Measurements from ENCODE around the gene MRPL28.
"Not testable (repeated sequence)": the region's sequence is repeated elsewhere in the genome, so short reads cannot be mapped to it uniquely, and the experiment has no call there.

Gene MRPL28

GRCh38 chr16:373020-373598, 2.8 kb upstream of the MRPL28 start:
- DNase-seq, result no peak

DNA sequence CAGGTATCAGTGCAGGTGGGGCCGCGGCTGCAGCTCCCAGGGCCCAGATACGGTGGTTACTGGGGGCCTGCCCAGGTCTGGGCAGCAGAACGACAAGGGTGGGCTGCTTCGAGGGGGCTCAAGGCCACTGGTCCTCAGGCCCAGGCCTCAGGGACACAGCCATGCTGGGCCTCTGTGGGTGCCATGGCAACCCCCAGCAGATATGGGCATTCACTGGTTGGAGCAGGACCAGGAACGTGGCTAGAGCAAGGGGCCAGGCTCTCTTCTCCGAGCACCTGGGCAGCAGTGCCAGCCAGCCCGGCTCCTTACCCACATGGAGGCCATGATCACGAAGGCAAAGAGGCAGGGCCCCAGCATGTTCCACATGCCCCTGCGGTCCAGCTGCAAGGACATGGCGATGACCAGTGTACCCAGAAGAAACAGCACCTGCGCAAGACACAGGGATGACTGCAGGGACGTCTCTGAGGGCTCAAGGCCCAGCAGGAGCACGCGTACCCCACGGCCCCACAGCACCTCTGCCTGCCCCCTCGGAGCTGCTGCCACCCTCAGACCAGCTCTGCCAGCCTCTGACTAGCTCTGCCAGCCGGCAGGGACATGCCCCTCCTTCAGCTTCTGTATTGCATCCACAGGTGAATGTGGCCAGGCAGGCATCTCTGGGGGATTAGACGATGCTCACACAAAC, 2.1 kb upstream of the MRPL28 start:
- no peak for DNase-seq

DNA sequence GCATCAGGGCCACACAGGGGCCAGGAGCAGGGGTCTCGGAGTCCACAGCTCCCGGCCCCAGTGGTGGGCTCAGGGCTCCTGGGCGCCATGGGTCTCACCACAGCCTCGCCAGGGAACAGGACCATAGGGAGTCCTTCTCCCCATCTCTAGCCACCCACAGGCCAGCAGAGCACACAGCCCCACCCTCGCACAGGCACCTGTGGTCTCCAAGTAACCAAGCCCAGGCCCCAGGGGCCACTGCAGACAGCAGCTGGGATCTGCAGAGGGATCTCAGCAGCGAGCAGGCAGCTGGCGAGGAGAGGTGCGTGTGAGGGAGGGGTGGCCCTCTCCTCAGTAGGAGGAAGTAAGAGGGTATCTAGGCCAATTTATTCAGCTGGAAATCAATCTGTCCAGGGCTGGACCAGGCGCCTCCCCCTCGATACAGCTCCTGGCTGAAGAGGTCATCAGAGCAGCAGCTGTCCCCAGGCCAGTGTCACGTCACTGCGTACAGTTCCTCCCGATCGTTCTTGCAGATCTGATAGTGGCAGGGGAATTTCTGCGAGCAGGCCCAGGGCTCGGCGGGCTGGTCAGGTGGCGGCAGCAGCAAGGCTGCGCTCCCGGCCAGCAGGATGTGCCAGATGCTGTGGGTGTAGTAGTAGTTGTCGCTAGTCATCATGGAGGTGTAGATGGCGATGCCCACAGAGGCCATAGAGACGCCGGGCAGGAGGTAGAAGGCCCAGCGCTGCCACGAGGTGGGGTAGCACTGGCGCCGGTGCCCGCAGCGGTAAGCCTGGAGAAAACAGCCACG, 1.4 kb upstream of the MRPL28 start:
- no peak for DNase-seq

DNA sequence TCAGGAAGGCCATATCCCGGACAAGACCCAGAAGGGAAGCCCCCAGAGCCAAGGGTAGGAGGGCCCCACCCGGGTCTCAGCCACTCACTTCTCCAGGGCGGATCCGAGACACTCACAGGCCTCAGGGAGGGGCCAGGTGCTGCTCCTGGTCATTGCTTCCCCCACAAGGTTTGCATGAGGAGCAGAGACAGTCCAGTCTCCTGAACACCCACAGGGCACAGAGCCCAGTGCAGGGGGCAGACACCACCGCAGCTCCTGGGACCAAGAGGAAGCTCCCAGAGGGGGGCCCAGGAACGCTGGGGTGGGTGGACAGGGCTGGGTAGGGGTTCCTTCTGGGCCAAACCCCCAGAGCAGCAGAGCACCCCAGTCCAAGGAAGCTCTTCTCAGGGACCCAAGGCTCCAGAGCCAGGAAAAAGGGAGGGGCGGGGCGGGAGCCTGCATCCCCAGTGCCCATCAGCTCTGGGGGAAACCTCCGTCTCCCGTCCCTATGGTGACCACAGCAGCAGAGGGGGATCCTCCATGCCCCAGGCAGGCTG, 709 bp upstream of the MRPL28 start:
- DNase-seq, result no peak

DNA sequence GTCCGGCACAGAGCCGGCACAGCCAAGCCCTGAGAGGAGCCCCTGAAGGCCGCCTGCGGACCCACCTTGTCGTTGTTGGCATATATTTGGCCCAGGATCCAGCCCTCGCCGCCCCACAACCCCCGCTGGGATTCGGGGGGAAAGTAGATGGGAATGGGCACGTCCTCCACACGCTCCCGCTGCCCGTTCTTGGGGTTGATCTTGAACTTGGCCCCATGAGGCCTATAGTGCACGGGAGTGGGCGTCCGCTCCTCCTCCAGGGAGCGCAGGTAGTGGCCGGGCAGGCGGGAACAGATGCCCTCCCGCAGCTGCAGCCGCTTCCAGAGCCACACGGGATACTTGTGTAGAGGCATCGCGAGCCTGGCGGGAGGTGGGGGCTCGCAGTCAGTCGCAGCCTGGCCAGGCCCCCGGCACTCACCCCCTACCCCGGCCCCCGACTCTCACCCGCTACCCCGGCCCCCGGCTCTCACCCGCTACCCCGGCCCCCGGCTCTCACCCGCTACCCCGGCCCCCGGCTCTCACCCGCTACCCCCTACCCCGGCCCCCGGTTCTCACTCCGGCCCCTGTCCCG, 387 bp downstream of the MRPL28 start:
- DNase-seq, result no peak

- no peak for DNase-seq
Observed at GRCh38 chr16:369275-369865, 968 bp downstream of the MRPL28 start.

- DNase-seq, result no peak
Observed at GRCh38 chr16:368388-369158, 1.8 kb downstream of the MRPL28 start.

DNA sequence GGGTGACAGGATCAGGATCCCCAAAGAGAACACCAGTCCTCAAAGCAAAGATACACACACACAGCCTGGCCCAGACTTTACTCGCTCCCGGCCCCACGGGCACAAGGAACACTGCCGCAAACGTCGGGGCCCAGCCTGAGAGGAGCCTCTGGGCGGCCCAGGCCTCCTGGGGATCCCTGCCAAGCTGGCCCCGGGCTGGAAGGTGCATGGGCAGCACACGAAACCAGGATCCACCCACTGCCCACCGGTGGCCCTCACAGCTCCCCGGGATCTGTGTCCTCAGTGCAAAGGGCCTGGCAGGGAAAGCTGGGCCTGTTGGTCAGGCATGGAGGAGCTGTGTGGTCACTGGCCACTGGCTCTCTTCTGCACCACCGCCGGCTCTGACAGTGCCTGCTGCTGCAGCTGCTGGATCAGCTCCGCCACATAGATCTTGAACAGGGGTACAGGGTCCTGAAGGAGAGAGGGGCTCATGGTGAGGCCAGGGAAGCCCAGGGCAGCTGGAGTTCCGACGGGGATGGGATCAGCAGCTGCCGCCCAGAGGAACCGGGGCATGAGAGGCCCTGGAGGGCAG, 2.9 kb downstream of the MRPL28 start:
- no peak for DNase-seq

- DNase-seq, result no peak
Observed at GRCh38 chr16:366476-366875, 3.9 kb downstream of the MRPL28 start.

DNA sequence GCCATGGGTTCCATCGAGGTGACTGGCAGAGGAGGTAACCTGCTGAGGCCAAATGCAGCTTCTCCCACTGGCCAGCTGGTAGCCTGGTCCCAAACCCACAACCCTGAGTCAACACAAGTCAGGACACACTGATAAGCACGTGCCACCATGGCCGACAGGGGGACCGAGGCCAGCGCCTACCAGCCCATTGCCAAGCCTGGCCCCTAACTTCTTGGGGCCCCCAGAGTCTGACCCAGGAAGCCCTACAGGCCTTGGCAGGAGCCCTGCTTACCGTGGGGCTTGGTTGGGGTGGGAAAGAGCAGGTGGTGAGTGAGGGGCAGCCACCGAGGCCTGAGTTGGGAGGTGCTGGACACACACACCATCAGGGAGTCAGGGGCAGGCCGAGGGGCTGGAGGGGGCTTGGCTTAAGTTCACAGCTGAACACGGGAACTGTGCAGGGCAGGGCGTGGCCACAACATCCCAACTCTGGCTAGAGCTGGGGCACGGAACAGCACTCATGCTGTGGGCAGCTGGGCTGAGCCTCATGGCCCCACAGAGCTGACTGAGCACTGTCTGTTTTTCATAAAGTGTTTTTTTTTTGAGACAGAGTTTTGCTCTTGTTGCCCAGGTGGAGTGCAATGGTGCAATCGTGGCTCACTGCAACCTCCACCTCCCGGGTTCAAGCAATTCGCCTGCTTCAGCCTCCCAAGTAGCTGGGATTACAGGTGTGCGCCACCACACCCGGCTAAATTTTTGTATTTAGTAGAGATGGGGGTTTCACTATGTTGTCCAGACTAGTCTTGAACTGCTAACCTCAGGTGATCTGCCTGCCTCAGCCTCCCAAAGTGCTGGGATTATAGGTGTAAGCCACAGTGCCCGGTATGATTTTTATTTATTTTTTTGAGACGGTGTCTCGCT, 5.5 kb downstream of the MRPL28 start:
- no peak for DNase-seq

GRCh38 chr16:363766-364490, 6.4 kb downstream of the MRPL28 start:
- DNase-seq, result no peak

- DNase-seq, result no peak
Observed at GRCh38 chr16:363110-363765, 7.1 kb downstream of the MRPL28 start.

GRCh38 chr16:362702-362999, 7.7 kb downstream of the MRPL28 start:
- not testable (repeated sequence) for DNase-seq

DNA sequence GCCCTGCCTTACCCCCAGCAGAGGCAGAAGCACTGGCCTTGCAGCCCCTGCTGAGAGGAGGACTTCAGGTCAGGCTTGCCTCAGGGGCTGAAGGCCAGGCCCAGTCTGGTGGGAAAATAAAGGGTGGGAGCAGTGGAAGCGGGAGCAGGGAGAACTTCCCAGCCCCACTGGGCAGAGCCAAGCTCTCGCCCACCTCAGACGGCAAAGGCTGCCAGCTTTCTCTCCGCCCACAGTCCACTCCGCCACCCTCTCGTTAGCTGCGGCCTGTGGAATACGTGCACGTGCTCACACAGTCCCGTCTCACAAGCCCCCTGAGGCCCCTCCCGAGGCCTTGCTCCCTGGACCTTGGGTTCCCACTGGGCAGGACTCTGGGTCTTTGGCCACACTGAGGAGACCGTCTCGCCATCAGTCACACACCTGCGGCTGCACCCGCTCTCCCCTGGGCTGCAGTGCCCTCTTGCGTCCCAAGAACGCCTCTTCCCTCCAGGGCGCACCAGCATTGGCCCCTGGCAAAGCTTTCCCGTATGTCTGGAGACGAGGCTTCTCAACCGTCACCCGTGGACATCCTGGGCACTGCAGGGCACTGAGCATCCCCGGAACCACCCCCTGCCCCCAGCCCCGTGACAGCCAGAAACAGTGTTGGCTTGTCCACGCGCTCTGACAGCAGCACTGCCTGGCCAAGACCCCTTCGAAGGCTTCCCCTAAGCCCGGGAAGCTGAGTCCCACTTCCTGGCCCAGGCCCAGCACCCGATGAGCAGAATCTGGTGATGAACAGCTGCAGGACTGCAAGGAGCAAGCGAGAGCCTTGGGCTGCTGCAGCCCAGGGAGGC, 8.3 kb downstream of the MRPL28 start:
- peak; percentile 72 for DNase-seq

DNA sequence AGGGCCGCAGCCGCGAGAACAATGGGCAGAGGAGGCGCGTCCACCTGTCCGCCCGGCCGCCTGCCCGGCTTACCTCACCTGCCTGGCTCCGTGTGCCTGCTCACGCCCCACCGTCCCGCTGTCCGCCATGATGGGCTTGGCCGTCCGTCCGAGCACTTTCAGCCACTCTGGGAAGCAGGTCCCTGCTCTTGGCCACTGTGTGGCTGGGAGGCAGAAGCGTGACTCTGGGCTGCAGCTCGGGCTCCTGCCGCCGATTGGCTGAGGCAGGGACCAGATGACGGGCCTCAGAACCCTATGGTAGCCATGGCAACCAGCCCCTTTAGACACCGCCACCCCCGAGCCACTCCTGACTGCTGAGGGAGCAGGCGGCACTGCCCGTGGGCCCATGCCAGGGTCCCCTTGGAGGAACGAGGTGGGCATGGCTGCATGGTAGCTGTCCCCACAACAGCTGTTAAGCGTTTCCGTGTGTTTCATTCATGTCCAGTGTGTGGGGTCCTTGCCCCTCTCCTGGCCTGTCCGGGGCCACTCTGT, 8.9 kb downstream of the MRPL28 start:
- DNase-seq, result no peak

DNA sequence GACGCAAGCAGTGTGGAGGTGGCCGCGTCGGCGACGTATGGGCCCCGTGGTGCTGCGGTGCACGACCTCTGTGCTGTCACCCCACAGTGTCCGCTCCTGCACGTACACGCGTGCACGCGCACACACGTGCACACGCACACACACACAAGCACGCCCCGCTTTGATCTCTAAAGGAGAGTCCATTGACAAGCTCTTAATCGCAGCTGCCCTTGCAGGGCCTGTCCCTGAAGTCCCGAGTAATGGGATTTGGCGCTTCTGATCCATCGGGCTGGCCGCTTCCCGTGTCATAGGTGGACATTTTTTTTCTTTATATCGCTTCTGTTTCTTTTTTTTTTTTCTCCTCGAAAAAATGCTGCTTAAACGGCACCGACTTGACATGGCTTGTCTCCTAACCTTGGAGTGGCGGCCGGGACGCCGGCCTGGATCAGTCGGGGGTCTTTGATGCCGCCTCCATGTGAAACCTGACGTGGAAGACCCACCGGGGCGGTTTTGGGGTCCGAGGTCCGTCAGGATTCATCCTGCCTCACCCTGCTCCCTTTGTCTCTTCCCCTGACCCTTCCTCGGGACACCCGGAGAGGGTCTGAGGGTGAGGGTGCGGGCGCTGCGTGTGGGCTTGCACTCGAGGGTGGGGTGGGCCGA, 9.5 kb downstream of the MRPL28 start:
- no peak for DNase-seq

DNA sequence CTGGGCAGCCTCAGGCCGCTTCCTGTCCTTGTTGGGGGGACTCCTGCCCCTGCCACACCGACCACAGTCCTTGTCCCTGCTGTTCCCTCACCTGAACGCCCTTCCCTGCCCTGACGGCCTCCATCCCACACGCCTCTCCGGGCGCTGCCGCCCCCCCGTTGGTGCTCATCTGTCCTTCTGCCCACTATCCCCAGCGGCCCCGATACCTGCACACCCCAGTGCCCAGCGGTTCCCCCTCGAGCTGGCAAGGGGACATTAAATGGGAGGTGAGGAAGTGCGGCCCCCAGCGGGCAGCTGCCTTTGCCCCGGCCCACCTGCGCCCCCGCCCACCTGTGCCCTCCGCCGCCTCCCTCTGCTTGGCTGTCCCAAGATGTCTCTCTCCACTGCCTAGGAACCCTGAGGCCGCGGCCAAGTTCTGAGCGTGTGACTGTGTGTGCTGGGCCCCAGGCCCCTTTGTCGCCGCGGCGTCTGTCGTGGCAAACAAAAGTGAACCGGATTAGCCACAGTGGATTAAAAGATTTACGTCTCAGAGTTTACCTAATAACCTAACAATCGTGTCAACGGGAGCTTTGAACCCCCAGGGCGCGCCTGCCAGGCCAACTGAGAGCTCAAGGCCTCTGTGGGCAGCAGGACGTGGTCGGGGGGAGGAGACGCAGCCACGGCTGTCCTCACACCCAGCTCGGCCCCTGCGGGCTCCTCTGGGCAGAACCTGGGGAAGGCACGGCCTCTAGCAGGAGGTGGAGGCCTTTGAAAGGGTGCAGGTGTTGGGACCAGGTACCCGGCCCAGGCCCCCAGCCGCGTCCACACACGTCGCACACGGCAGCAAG, 10.3 kb downstream of the MRPL28 start:
- no peak for DNase-seq

All from activated CD4-positive, alpha-beta T cell treated with anti-CD3 and anti-CD28 coated beads, Interleukin-2, amount 50 U/mL, for 1 hour (primary cell).